Neural cell (in vitro differentiated cells): ENCODE measurements around the gene ADORA1. TPM values are rescaled to one million over a fixed set of nuclear protein-coding genes. Genes with fewer than 3 reads are reported as not detected.

Experiments used
- H2AFZ ChIP-seq: fragments of 200-600, 300-800 bp; sonication (generic), shearing (Covaris generic); 2 replicates; pipeline ENCODE4 v1.6.0; 2014; ENCODE audit warnings: low read depth, mild to moderate bottlenecking, antibody characterized with exemption, low read length, moderate library complexity
- H3F3A ChIP-seq: fragments of 200-600 bp; shearing (Covaris generic); 2 replicates; pipeline ENCODE4 v1.6.1; 2016; ENCODE audit warnings: mild to moderate bottlenecking, moderate library complexity, mixed read lengths, antibody characterized with exemption, low read length; ENCODE audit not compliant: insufficient read depth, poor library complexity, severe bottlenecking
- H3K27ac ChIP-seq: fragments of 200-600, 300-800 bp; sonication (generic), shearing (Covaris generic); 2 replicates; pipeline ENCODE4 v1.5.1; 2014; ENCODE audit warnings: mild to moderate bottlenecking, low read length, moderate library complexity
- H3K27me3 ChIP-seq: fragments of 300-800, 200-600 bp; sonication (generic), shearing (Covaris generic); 2 replicates; pipeline ENCODE4 v1.6.0; 2014; ENCODE audit warnings: mild to moderate bottlenecking, low read depth, low read length, moderate library complexity; ENCODE audit not compliant: insufficient read depth
- H3K36me3 ChIP-seq: fragments of 300-800, 200-600 bp; sonication (generic), shearing (Covaris generic); 2 replicates; pipeline ENCODE4 v1.5.1; 2014; ENCODE audit warnings: mild to moderate bottlenecking, antibody characterized with exemption, low read length, moderate library complexity; ENCODE audit not compliant: insufficient read depth
- H3K4me2 ChIP-seq: fragments of 300-800, 200-600 bp; sonication (generic), shearing (Covaris generic); 2 replicates; pipeline ENCODE4 v1.6.0; 2014; ENCODE audit warnings: mild to moderate bottlenecking, low read length
- H3K4me3 ChIP-seq: fragments of 300-800, 200-600 bp; sonication (generic), shearing (Covaris generic); 2 replicates; pipeline ENCODE4 v1.5.1; 2014; ENCODE audit warnings: mild to moderate bottlenecking, low read length, moderate library complexity
- H3K79me2 ChIP-seq: fragments of 200-600 bp; shearing (Covaris generic); replicated peaks from 2 replicates; pipeline ENCODE4 v1.6.0; 2014; ENCODE audit warnings: mild to moderate bottlenecking, low read length, moderate library complexity; ENCODE audit not compliant: insufficient read depth
- H3K9ac ChIP-seq: fragments of 300-800, 200-600 bp; sonication (generic), shearing (Covaris generic); 2 replicates; pipeline ENCODE4 v1.6.1; 2016; ENCODE audit warnings: mild to moderate bottlenecking, low read length, mixed read lengths
- H3K9me2 ChIP-seq: fragments of 200-600 bp; shearing (Covaris generic); 2 replicates; pipeline ENCODE4 v1.6.1; 2016; ENCODE audit warnings: mild to moderate bottlenecking, low read length, mixed read lengths; ENCODE audit not compliant: insufficient read depth
- H3K9me3 ChIP-seq: fragments of 200-600, 300-800 bp; sonication (generic), shearing (Covaris generic); 2 replicates; pipeline ENCODE4 v1.6.1; 2016; ENCODE audit warnings: mild to moderate bottlenecking, mixed run types, low read length, moderate library complexity, mixed read lengths
- H4K20me1 ChIP-seq: fragments of 200-600 bp; shearing (Covaris generic); 2 replicates; pipeline ENCODE4 v1.6.1; 2016; ENCODE audit warnings: mild to moderate bottlenecking, mixed run types; ENCODE audit not compliant: insufficient read depth
- EP300 ChIP-seq: fragments of 450-650 bp; conservative IDR thresholded peaks from 2 replicates; pipeline ENCODE4 v1.6.1; 2014; ENCODE audit warnings: antibody characterized with exemption, mild to moderate bottlenecking, moderate library complexity; ENCODE audit not compliant: poor library complexity, severe bottlenecking
- EZH2 ChIP-seq: fragments of 200-600, 300-800 bp; shearing (Covaris generic), sonication (generic); IDR thresholded peaks from 2 replicates; pipeline ENCODE4 v1.6.1; 2014; ENCODE audit warnings: antibody characterized with exemption, low read length, borderline replicate concordance, mild to moderate bottlenecking; ENCODE audit not compliant: insufficient read depth, poor library complexity, severe bottlenecking
- MXI1 ChIP-seq: fragments of 450-650 bp; conservative IDR thresholded peaks from 2 replicates; pipeline ENCODE4 v1.6.1; 2014; ENCODE audit warnings: antibody characterized with exemption, mild to moderate bottlenecking; ENCODE audit not compliant: poor library complexity, severe bottlenecking
- POLR2AphosphoS5 ChIP-seq: IDR thresholded peaks from 2 replicates; pipeline ENCODE4 v1.6.1; 2012
- RAD21 ChIP-seq: fragments of 450-650 bp; conservative IDR thresholded peaks from 2 replicates; pipeline ENCODE4 v1.6.1; 2014; ENCODE audit warnings: antibody characterized with exemption, mild to moderate bottlenecking, moderate library complexity
- SMC3 ChIP-seq: fragments of 450-650 bp; conservative IDR thresholded peaks from 2 replicates; pipeline ENCODE4 v1.6.1; 2014; ENCODE audit warnings: antibody characterized with exemption, mild to moderate bottlenecking, moderate library complexity; ENCODE audit not compliant: poor library complexity
- TAF1 ChIP-seq: IDR thresholded peaks from 2 replicates; pipeline ENCODE4 v1.6.1; 2012; ENCODE audit warnings: low read depth
- polyA plus RNA-seq: library from polyadenylated mRNA; depleted of rRNA; stranded (reverse); fragments of >200 nt; gene quantifications from 2 replicates; pipeline ENCODE4 v1.2.3, GENCODE V29; 2014
- TF ChIP-seq, protein P1 (sequence below): fragments of 450-650 bp; IDR thresholded peaks from 2 replicates; pipeline ENCODE4 v1.5.1; 2014; ENCODE audit warnings: antibody characterized with exemption, mild to moderate bottlenecking, moderate library complexity; ENCODE audit not compliant: poor library complexity, severe bottlenecking

ADORA1 gene
- polyA plus RNA-seq, 1 donor from 2014 or later: 7.2 TPM

DNA sequence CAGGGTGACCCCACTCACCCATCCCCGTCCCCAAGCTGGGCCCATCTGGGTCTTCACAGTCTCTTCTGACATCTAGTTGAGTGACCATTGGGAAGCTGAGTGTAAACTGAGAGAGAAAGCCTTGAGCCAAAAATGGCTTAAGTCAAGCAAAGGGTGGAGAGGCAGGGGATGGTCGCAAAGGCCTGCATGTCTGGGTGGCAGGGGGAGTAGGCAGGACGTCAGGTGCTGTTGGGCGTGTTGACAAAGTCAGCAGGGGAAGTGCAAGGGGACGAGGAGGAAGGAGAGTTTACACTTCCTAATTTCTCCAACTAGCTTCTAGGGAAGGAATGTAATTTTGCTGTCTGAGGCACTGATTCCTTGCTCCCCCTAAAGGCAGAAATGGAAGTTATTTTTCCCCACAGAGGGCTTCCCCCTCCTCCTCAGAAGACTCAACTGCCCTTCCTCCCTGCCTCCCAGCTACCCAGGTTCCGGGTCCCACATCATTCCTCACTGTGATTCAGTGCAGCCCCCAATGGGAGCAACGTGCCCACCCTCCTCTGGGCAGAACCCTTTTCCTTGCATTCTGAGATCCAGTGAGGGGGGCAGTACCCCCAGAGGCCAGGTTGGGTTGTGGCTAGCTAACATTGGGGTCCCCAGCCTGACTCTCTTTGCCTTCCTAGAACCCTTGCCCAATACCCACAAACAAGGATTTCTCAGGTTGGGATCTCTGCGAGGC, 1.2 kb upstream of the ADORA1 start:
- no peak overlapping the region for H3K27ac ChIP-seq
- H3K27me3 ChIP-seq: peaks cover 31% of the 10 kb centered on the region
- H3K9ac ChIP-seq: no peak overlapping the region
- H3F3A ChIP-seq: no peaks in the 10 kb centered on the region
- H3K36me3 ChIP-seq: no peaks in the 10 kb centered on the region
- H4K20me1 ChIP-seq: no peaks in the 10 kb centered on the region
- no peaks in the 10 kb centered on the region for H3K9me2 ChIP-seq
- no peaks in the 10 kb centered on the region for H3K79me2 ChIP-seq
- no peak overlapping the region for H3K4me2 ChIP-seq
- H3K9me3 ChIP-seq: no peaks in the 10 kb centered on the region
- H3K4me3 ChIP-seq: no peak overlapping the region
- no peak overlapping the region for H2AFZ ChIP-seq
- TF ChIP-seq, protein P1, sequence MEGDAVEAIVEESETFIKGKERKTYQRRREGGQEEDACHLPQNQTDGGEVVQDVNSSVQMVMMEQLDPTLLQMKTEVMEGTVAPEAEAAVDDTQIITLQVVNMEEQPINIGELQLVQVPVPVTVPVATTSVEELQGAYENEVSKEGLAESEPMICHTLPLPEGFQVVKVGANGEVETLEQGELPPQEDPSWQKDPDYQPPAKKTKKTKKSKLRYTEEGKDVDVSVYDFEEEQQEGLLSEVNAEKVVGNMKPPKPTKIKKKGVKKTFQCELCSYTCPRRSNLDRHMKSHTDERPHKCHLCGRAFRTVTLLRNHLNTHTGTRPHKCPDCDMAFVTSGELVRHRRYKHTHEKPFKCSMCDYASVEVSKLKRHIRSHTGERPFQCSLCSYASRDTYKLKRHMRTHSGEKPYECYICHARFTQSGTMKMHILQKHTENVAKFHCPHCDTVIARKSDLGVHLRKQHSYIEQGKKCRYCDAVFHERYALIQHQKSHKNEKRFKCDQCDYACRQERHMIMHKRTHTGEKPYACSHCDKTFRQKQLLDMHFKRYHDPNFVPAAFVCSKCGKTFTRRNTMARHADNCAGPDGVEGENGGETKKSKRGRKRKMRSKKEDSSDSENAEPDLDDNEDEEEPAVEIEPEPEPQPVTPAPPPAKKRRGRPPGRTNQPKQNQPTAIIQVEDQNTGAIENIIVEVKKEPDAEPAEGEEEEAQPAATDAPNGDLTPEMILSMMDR: peak; percentile 39
- TF ChIP-seq EZH2 (no peak), SMC3 (no peak), TAF1 (no peak)

GRCh38 chr1:203126866-203127665, 460 bp upstream of the ADORA1 start:
- Histone ChIP-seq H3K4me3 (peak overlapping the region; percentile 74), H3K79me2 (no peaks in the 10 kb centered on the region), H3K9ac (peak overlapping the region; percentile 67), H3K36me3 (no peaks in the 10 kb centered on the region), H3K27ac (no peak overlapping the region), H3K27me3 (peaks cover 31% of the 10 kb centered on the region), H3K9me3 (no peaks in the 10 kb centered on the region), H3F3A (no peaks in the 10 kb centered on the region), H4K20me1 (no peaks in the 10 kb centered on the region), H3K9me2 (no peaks in the 10 kb centered on the region), H3K4me2 (peak overlapping the region; percentile 19), H2AFZ (peak overlapping the region; percentile 79)
- TF ChIP-seq EZH2: no peak
- no peak for TF ChIP-seq RAD21

DNA sequence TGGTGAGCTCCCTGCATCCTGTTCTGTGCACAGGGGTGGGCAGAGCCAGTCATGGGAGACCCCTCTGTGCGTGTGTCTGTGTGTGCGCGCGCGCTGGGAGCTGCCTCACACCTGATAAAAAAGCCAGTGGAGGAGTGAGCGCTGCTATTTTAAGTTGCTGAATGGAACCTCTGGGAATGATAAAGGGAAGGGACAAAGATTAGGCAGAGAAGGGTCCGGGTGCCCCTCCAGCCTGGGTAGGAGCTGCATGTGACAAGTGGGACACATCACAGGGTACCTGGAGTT, 847 bp downstream of the ADORA1 start:
- peak overlapping the region; percentile 67 for H3K9ac ChIP-seq
- no peaks in the 10 kb centered on the region for H3K36me3 ChIP-seq
- peak overlapping the region; percentile 79 for H2AFZ ChIP-seq
- H3K9me3 ChIP-seq: no peaks in the 10 kb centered on the region
- no peaks in the 10 kb centered on the region for H3K79me2 ChIP-seq
- no peaks in the 10 kb centered on the region for H4K20me1 ChIP-seq
- H3K4me3 ChIP-seq: peak overlapping the region; percentile 74
- H3K4me2 ChIP-seq: peak overlapping the region; percentile 56
- H3K27me3 ChIP-seq: peaks cover 31% of the 10 kb centered on the region
- H3F3A ChIP-seq: no peaks in the 10 kb centered on the region
- H3K27ac ChIP-seq: no peak overlapping the region
- TF ChIP-seq MXI1 (peak; percentile 58), SMC3 (peak; percentile 7), EP300 (no peak), POLR2AphosphoS5 (peak; percentile 41)
- TF ChIP-seq, protein P1: no peak
- no peaks in the 10 kb centered on the region for H3K9me2 ChIP-seq
